Esophagus (tissue), 2 donors: Measurements from ENCODE around the gene ATP8B2. TPM values are rescaled to one million over a fixed set of nuclear protein-coding genes. Genes with fewer than 3 reads are reported as not detected.
A peak's percentile ranks its signal among the peaks of the same experiment; 100 is the strongest.
"Not testable (repeated sequence)": the region's sequence is repeated elsewhere in the genome, so short reads cannot be mapped to it uniquely, and the experiment has no call there.

Experiments
- H3K27ac ChIP-seq, 2 donors: one replicate each; pipeline ENCODE4 v1.5.1; 2013; ENCODE audit warnings: low read depth in 2 of 2, mild to moderate bottlenecking in 2 of 2, inconsistent platforms in 1 of 2, low read length in 1 of 2, moderate library complexity in 1 of 2
- H3K27me3 ChIP-seq, 2 donors: one replicate each; pipeline ENCODE4 v1.6.1; 2013; ENCODE audit warnings: low read length in 2 of 2, control low read depth in 1 of 2, mild to moderate bottlenecking in 1 of 2; ENCODE audit not compliant: insufficient read depth in 2 of 2, control insufficient read depth in 1 of 2
- H3K36me3 ChIP-seq, 2 donors: one replicate each; pipeline ENCODE4 v1.6.1; 2013; ENCODE audit warnings: low read length in 1 of 2; ENCODE audit not compliant: control insufficient read depth in 2 of 2, insufficient read depth in 2 of 2
- H3K4me1 ChIP-seq, 2 donors: one replicate each; pipeline ENCODE4 v1.6.1; 2013; ENCODE audit warnings: low read length in 1 of 2; ENCODE audit not compliant: control insufficient read depth in 2 of 2, insufficient read depth in 2 of 2
- H3K4me3 ChIP-seq, 2 donors: one replicate each; pipeline ENCODE4 v1.5.1; 2013; ENCODE audit warnings: low read length in 2 of 2, mild to moderate bottlenecking in 2 of 2, low read depth in 1 of 2, moderate library complexity in 1 of 2
- H3K9me3 ChIP-seq, 2 donors: one replicate each; pipeline ENCODE4 v1.6.1; 2013; ENCODE audit warnings: mild to moderate bottlenecking in 2 of 2, low read depth in 1 of 2, low read length in 1 of 2, moderate library complexity in 1 of 2; ENCODE audit not compliant: control insufficient read depth in 2 of 2, insufficient read depth in 1 of 2
- WGBS, 2 donors: extraction: QIAGEN DNeasy Blood & Tissue Kit; methylation state at CpG; one replicate each; pipeline ENCODE4 v1.1.7; 2013; 5-methylcytosine and 5-hydroxymethylcytosine counted together
- polyA plus RNA-seq, 2 donors: library from polyadenylated mRNA; stranded (reverse); fragments of 200-250 nt; gene quantifications; one replicate each; pipeline ENCODE4 v1.2.3, GENCODE V29; 2013
- donor health status: healthy with polysubstance abuse.
- donor health status: Bipolar disorder and iron deficiency.

ATP8B2 gene
- polyA plus RNA-seq: 1 to 10 TPM; 4.3 to 6.7 TPM

GRCh38 chr1:154324669-154325582 is at the start of gene ATP8B2:
ATP8B2 (plus strand) TSS chr1:154325525; CDS start chr1:154328142, 2,617 bp downstream.
- Histone ChIP-seq H3K4me3 (peak within 1 kb of the TSS; percentile 56 to 60), H3K4me1 (peaks cover 7 to 19% of the 10 kb centered on the region in 2 donors), H3K27ac (peak within 1 kb of the TSS; percentile 89 to 90), H3K27me3 (no peaks in the 10 kb centered on the region), H3K9me3 (no peaks in the 10 kb centered on the region), H3K36me3 (no peaks in the 10 kb centered on the region)
- 0 to 1% methylated on average over 55 to 56 of the region's 56 CpGs for WGBS, 2 donors

GRCh38 chr1:154276797-154277196 is 48.5 kb upstream of the ATP8B2 start:
- no peaks in the 10 kb centered on the region for H3K27me3 ChIP-seq
- H3K4me3 ChIP-seq: no peak overlapping the region
- H3K36me3 ChIP-seq: peaks cover 5 to 9% of the 10 kb centered on the region in 2 donors
- H3K4me1 ChIP-seq: no peaks in the 10 kb centered on the region
- 89 to 91% methylated on average over 7 of the region's 7 CpGs for WGBS, 2 donors
- H3K9me3 ChIP-seq: no peaks in the 10 kb centered on the region
- H3K27ac ChIP-seq: no peak overlapping the region

- 92 to 97% methylated on average over 16 to 29 of the region's 30 CpGs for WGBS, 2 donors
- H3K27ac ChIP-seq, H3K27me3 ChIP-seq, H3K9me3 ChIP-seq, H3K4me3 ChIP-seq, H3K36me3 ChIP-seq, H3K4me1 ChIP-seq: not testable (repeated sequence)
Observed at GRCh38 chr1:154287591-154287990, 37.7 kb upstream of the ATP8B2 start.

DNA sequence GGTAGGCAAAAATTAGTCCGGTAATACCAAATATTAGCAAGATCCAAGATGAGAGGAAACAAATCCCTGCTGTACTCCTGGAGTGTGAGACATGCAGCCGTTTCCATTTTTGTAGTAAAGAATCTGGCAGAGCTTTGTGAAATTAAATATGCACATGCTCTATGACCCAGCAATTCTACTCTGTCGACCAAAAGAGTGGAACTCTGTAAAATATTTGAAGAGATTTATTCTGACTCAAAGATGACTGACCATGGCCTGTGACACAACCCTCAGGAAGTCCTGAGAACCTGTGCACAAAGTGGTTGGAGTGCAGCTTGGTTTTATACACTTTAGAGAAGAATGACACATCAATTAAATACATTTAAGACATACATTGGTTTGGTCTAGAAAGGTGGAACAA is 36.7 kb upstream of the ATP8B2 start:
- Histone ChIP-seq H3K9me3 (no peaks in the 10 kb centered on the region), H3K4me1 (no peaks in the 10 kb centered on the region), H3K36me3 (no peaks in the 10 kb centered on the region), H3K27ac (no peak overlapping the region), H3K4me3 (no peak overlapping the region), H3K27me3 (no peaks in the 10 kb centered on the region)
- 68 to 77% methylated on average over 3 of the region's 3 CpGs for WGBS, 2 donors

DNA sequence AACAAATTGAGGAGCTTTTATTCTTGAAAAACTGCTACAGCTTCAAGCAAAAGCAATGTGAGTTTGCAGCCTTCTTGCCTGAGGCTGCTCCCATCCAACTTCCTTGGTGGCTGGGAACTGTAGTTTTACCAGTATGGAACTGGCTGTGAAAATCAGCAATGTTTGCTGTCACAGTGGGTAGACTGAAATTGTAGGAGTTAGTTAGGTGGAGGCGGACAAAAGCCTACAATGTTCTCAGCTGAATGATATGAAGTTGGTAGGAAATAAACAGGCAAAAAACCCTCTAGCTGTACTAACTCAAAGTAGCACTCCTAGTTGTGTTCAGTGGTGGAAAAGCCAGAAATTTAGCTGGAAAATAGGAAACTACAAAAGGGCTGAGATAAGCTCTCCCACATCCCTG is 34.4 kb upstream of the ATP8B2 start:
- Histone ChIP-seq H3K4me1 (no peaks in the 10 kb centered on the region), H3K4me3 (no peak overlapping the region), H3K27ac (no peak overlapping the region), H3K27me3 (no peaks in the 10 kb centered on the region), H3K9me3 (peaks cover 0 to 3% of the 10 kb centered on the region in 2 donors), H3K36me3 (no peaks in the 10 kb centered on the region)
- 89 to 93% methylated on average over 1 of the region's 1 CpG for WGBS, 2 donors

- Histone ChIP-seq H3K27me3 (no peaks in the 10 kb centered on the region), H3K4me3 (no peak overlapping the region), H3K4me1 (no peaks in the 10 kb centered on the region), H3K27ac (no peak overlapping the region), H3K36me3 (no peaks in the 10 kb centered on the region), H3K9me3 (peaks cover 0 to 3% of the 10 kb centered on the region in 2 donors)
- 78 to 79% methylated on average over 8 of the region's 8 CpGs for WGBS, 2 donors
Observed at GRCh38 chr1:154295408-154296235, 29.7 kb upstream of the ATP8B2 start.

- no peaks in the 10 kb centered on the region for H3K36me3 ChIP-seq
Observed at GRCh38 chr1:154301582-154301981, 23.7 kb upstream of the ATP8B2 start.

GRCh38 chr1:154304664-154305337 is 20.5 kb upstream of the ATP8B2 start:
- Histone ChIP-seq H3K27me3 (no peaks in the 10 kb centered on the region), H3K36me3 (no peaks in the 10 kb centered on the region), H3K4me3 (no peak overlapping the region), H3K27ac (no peak overlapping the region), H3K9me3 (peaks cover 0 to 2% of the 10 kb centered on the region in 2 donors), H3K4me1 (no peaks in the 10 kb centered on the region)
- 71 to 76% methylated on average over 9 of the region's 9 CpGs for WGBS, 2 donors

More at GRCh38 chr1:154301582-154301981, 23.7 kb upstream of the ATP8B2 start:
- Histone ChIP-seq H3K9me3 (no peaks in the 10 kb centered on the region), H3K27ac (no peak overlapping the region), H3K27me3 (no peaks in the 10 kb centered on the region), H3K4me3 (no peak overlapping the region), H3K4me1 (no peaks in the 10 kb centered on the region)
- WGBS, 2 donors: 78 to 96% methylated on average over 1 of the region's 1 CpG

GRCh38 chr1:154306151-154306550 is 19.2 kb upstream of the ATP8B2 start:
- 84 to 92% methylated on average over 3 of the region's 3 CpGs for WGBS, 2 donors
- H3K4me1 ChIP-seq: no peaks in the 10 kb centered on the region
- no peak overlapping the region for H3K27ac ChIP-seq
- no peaks in the 10 kb centered on the region for H3K27me3 ChIP-seq
- no peaks in the 10 kb centered on the region for H3K36me3 ChIP-seq
- H3K4me3 ChIP-seq: no peak overlapping the region
- H3K9me3 ChIP-seq: peaks cover 0 to 2% of the 10 kb centered on the region in 2 donors
